ENCODE data around the gene SRC. TPM values are rescaled to one million over a fixed set of nuclear protein-coding genes. Genes with fewer than 3 reads are reported as not detected.

SRC gene
- total RNA-seq, 1 experiment from 2014 or later, result 55.6 TPM

- H3K9ac ChIP-seq (ENCODE audit: low read length), result no peak overlapping the region
- no peaks in the 10 kb centered on the region for H3F3A ChIP-seq (ENCODE audit: low read length, unreplicated experiment)
- no peak overlapping the region for H2AFZ ChIP-seq (ENCODE audit: low read length)
- ChIA-PET POLR2A (ENCODE audit: unreplicated experiment) (no interaction called here), CTCF (interaction anchor here (0.6 kb wide), 1 partner anchor 22 kb away, joined by 3 read pairs; no protein-coding TSS in a partner anchor)
- peaks cover 5% of the 10 kb centered on the region; the same call in 1 of the 2 replicates for H3K79me2 ChIP-seq (ENCODE audit: low read length)
- peaks cover 12% of the 10 kb centered on the region for H3K36me3 ChIP-seq (ENCODE audit: low read depth, low read length)
- H3K9me2 ChIP-seq (replicated peaks; ENCODE audit: low read length), result no peaks in the 10 kb centered on the region
- H3K9me3 ChIP-seq (ENCODE audit: low read length), result no peaks in the 10 kb centered on the region
- H3K4me1 ChIP-seq (ENCODE audit: insufficient read depth, low read length), result no peaks in the 10 kb centered on the region
- DNase-seq, result no peak
- H3K27ac ChIP-seq (ENCODE audit: low read length), result no peak overlapping the region
- H4K20me1 ChIP-seq (ENCODE audit: low read length), result no peaks in the 10 kb centered on the region
- no peaks in the 10 kb centered on the region for H3K27me3 ChIP-seq (ENCODE audit: low read length)
- H3K4me2 ChIP-seq (ENCODE audit: low read length), result no peak overlapping the region
- H3K4me3 ChIP-seq (ENCODE audit: low read length), result no peak overlapping the region
- TF ChIP-seq EZH2 (IDR thresholded peaks at IDR 0.05; ENCODE audit: low read length, unreplicated experiment) (no peak), CTCF (conservative IDR thresholded peaks at IDR 0.05; ENCODE audit: low read depth, low read length) (no peak), EZH2phosphoT487 (IDR thresholded peaks at IDR 0.05; ENCODE audit: borderline replicate concordance, low read length) (no peak)
- no TSS peak for BruUV-seq (replicated peaks)
- intact Hi-C loops (cut with micrococcal nuclease), result no loop called here
- ATAC-seq, result no peak
Measured at GRCh38 chr20:37308086-37309050, 37.6 kb upstream of the SRC start.

GRCh38 chr20:37309290-37309689, 36.6 kb upstream of the SRC start:
- intact Hi-C loops (cut with micrococcal nuclease), result no loop called here
- CTCF ChIA-PET, result interaction anchor here (0.6 kb wide), 1 partner anchor 21 kb away, joined by 3 read pairs; no protein-coding TSS in a partner anchor
- Histone ChIP-seq H3K27ac (ENCODE audit: low read length) (no peak overlapping the region), H3K27me3 (ENCODE audit: low read length) (no peaks in the 10 kb centered on the region), H3K9me3 (ENCODE audit: low read length) (no peaks in the 10 kb centered on the region), H3K9me2 (replicated peaks; ENCODE audit: low read length) (no peaks in the 10 kb centered on the region), H3K4me1 (ENCODE audit: insufficient read depth, low read length) (no peaks in the 10 kb centered on the region), H2AFZ (ENCODE audit: low read length) (no peak overlapping the region), H3K9ac (ENCODE audit: low read length) (no peak overlapping the region), H3K4me3 (ENCODE audit: low read length) (no peak overlapping the region), H3K4me2 (ENCODE audit: low read length) (no peak overlapping the region), H4K20me1 (ENCODE audit: low read length) (no peaks in the 10 kb centered on the region), H3K79me2 (ENCODE audit: low read length) (peaks cover 5% of the 10 kb centered on the region; the same call in 1 of the 2 replicates), H3K36me3 (ENCODE audit: low read depth, low read length) (peaks cover 12% of the 10 kb centered on the region), H3F3A (ENCODE audit: low read length, unreplicated experiment) (no peaks in the 10 kb centered on the region)
- TF ChIP-seq EZH2phosphoT487 (IDR thresholded peaks at IDR 0.05; ENCODE audit: borderline replicate concordance, low read length) (no peak), CTCF (conservative IDR thresholded peaks at IDR 0.05; ENCODE audit: low read depth, low read length) (no peak), EZH2 (IDR thresholded peaks at IDR 0.05; ENCODE audit: low read length, unreplicated experiment) (no peak)
- DNase-seq, result no peak
- POLR2A ChIA-PET (ENCODE audit: unreplicated experiment), result no interaction called here
- no TSS peak for BruUV-seq (replicated peaks)
- no peak for ATAC-seq

All from PC-3 (cell line).